Left kidney (tissue), 2 donors: ENCODE results near the gene AP2A2. TPM values are rescaled to one million over a fixed set of nuclear protein-coding genes. Genes with fewer than 3 reads are reported as not detected.

Experiments
- DNase-seq: peaks from one replicate; pipeline ENCODE4 v3.0.0-alpha.2; 2013
- polyA plus RNA-seq: library from polyadenylated mRNA; unstranded; fragments of 120-200 nt; gene quantifications from one replicate; pipeline ENCODE4 v1.2.1, GENCODE V29; 2013; ENCODE audit not compliant: insufficient read length

AP2A2 gene
- polyA plus RNA-seq, 1 donor = 114 TPM

DNA sequence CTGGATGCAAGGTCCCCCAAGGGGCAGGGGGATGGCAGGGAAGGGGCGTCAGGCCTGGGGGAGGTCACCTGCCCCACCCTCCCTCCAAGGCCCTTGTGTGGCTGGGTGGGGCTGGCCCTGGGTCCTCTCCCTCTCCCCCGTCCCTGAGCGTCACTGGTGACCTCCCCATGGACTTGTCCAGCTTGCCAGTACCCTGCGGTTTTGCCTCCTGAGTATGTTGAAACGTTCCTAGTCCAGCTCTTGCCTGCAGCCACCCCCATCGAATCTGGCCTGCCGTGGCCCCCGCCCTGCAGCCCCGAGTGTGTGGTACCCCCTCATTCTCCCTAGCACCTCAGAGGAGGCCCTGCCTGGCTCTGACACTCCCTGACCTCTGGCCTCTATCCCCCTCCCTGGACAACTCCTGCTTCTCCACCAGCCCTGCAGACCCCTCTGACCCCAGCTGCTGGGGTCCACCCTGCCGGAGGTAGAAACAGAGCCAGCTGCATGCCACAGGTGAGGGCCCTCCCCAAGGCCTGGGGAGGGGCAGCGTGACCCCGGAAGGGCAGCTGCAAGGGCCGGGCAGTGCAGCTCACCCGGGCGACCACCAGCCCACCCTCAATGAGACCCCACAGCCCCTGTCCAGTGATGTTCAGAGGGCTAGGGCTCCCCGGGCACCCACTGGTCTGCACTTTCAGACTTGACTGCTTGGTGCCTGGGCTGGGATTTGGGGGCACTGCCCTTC is 114.9 kb downstream of the AP2A2 start:
- no peak for DNase-seq

DNA sequence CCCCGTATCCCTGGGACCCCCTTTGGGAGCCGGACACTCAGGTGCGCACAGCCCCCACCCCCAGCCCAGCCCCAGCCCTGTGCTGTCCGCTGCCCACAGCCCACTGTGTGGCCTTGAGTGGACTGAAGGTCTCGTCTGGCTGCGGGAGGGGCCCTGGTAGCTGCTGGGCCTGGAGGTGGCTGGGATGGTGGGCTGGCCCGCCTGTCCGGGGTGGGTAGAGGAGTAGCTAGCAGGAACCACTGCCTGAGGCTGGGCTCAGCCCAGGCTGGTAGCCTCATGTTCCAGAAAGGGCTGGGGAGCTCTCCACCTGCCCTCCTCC is 115.4 kb downstream of the AP2A2 start:
- no peak for DNase-seq

DNA sequence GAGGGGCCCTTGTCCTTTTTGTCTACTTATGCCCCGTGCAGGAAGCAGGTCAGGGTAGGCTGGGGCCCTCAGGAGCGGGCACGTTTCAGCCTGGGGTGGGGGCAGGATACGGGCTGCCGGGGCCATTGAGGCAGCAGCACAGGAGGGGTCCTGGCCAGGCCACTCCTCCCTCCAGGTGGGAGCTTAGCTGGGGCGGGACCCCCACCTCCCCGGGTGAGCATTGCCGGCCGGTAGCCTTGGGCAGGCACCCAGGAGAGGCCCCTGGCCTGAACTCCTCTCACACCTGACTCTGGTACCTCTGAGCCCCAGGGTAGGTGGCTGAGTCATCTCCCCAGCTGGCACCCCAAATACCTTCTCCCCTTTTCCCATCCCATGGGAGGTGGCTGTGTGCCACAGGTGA is 115.8 kb downstream of the AP2A2 start:
- no peak for DNase-seq

DNA sequence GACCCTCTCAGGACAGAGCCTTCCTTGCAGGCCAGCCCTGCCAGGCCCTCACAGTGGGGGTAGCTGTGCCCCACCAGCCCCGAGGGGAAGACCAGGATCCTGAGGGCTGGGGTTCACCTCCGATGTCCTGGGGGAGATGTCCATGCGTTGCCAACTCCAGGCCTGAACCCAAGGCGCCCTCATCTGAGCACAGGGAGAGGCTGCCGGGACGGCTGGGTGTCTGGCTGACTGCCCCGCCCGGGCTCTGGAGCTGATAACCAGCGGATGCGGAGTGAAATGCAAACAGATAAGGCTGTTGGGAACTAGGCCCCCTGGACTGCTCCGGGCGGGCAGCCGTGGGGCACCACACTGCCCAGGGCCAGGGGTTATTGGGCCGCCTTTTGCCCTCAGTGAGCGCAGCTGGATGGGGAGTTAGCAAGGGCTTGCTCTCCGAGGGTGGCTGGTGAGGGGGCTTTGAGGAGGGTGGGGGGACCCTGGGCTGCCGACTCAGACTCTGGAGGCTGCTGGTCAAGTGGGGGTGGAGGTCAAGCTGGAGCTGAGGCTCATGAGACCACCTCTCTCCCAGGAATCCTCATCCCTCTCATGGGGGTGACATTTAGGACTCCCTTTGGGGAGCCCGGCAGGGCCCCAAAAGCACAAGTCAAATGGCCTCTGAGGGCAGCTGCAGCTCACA is 116.4 kb downstream of the AP2A2 start:
- no peak for DNase-seq

- DNase-seq = no peak
Observed at GRCh38 chr11:1042626-1043562, 117.2 kb downstream of the AP2A2 start.

- DNase-seq = no peak
Observed at GRCh38 chr11:1043563-1044096, 118.0 kb downstream of the AP2A2 start.

GRCh38 chr11:1044160-1044559 is 118.5 kb downstream of the AP2A2 start:
- no peak for DNase-seq

- DNase-seq = no peak
Observed at GRCh38 chr11:1047595-1048156, 122.0 kb downstream of the AP2A2 start.

DNA sequence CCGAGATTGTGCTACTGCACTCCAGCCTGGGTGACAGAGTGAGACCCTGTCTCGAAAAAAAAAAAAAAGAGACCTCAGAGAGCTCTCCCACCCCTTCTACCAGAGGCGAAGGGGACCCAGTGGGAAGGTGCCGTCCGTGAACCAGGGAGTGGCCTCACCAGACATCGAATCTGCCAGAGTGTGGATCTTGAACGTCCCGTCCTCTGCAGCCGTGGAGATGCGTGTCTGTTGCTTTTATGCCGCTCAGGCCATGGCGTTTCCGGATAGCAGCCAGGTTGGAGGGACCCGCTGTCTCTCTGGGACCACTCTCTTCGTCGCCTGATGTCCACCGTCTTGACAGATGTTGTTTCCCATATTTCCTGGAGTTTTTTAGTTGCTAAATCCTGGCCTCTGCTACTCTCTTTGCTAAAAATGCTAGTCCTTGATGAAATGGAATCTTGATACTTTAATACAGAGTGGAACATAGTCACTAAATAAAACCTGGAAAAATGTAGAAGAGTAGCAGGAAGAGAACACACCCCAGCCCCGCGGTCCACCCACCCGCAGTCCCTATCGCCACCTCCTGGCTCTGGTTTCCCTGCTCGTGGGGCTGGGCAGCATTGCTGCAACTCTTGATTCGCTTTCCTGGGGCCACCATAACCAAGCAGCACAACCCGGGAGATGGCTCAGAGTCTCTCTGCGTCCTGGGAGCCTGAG is 122.9 kb downstream of the AP2A2 start:
- DNase-seq = no peak

GRCh38 chr11:1049071-1049405 is 123.4 kb downstream of the AP2A2 start:
- no peak for DNase-seq

GRCh38 chr11:1049431-1049891 is 123.8 kb downstream of the AP2A2 start:
- DNase-seq = no peak

GRCh38 chr11:1049911-1050580 is 124.4 kb downstream of the AP2A2 start:
- no peak for DNase-seq

DNA sequence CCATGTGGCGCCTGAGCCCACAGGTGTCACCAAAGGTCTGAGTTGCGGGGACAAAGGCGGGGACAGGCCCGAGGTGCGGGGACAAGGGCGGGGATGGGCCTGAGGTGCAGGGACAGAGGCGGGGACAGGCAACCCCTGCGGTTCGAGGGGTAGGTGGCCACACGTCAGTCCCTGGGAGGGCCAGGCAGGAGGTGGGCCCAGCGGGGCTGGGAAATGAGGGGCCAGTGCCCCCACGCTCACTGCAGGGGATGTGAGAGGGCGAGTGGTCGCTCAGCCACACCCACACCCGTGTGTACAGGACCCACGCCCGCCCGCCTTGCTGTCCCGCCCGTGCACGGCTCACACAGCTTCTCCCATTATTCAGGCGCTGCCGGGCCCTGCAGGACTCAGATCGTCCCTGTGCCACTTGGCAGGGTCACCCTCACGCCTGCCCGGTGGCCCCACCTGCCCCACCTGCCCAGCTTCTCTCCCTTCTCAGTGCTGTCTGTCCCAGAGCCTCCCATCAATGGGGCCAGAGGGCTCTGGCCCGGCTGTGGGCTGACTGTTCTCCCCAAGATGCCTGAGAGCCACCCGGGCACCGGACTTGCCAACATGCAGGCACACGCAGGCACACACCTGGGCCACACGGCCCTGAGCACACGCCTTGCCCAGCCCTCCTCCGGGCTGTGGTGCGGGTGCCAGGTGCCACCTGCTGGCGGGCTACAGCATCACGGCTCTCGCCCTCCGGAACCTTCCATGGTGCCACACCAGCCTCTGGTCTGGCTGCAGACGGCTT is 125.1 kb downstream of the AP2A2 start:
- DNase-seq = peak; percentile 44

GRCh38 chr11:1051356-1052132 is 125.9 kb downstream of the AP2A2 start:
- no peak for DNase-seq

DNA sequence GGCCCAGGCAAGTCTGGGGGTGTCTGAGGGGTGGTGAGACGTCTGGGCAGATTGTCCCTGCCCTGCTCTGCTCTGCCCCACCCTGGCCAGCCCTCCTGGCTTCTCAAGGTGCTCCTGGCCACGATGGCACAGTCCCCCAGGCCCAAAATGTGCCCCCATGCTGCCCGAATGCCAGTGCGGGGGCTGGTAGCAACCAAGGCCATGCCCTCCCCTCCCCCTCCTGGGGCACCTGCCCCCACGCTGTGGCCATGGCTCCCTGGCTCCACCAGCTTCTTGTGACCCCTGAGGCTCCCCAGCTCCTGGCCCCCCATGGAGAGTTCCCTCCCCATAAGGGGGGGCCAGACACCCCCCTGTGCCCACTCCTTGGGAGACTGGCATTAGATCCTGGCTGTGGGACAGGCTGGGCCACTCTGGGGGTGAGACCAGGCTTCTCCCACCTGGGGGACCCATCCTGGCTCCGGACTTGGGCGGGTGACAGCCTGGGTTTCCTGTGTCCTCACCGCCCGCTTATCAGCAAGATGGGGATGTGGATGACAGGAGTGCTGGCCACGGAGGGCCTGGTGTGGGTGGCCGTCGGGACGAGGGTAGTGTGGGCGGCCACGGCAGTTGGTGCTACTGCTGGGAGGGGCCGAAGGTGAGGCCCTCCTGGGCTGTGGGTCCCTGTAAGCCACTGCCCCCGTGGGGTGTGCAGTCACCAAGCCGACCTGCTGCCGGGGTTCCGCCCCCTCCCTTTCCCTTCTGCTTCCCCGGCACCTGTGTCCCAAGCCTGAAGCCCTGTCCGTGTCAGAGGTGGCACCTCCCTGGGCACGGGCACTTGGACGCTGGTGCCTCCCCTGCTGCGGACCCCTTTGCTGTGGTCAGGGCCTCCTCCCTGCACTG is 126.7 kb downstream of the AP2A2 start:
- no peak for DNase-seq

- DNase-seq = no peak
Observed at GRCh38 chr11:1053121-1053901, 127.6 kb downstream of the AP2A2 start.
